KMS-11 (cell line): ENCODE measurements around the gene FAM81B.

Source experiments
- H2AFZ ChIP-seq: fragments of 200-600 bp; sonication (generic); 2 replicates; pipeline ENCODE4 v1.6.1; 2016; ENCODE audit warnings: antibody characterized with exemption, mixed run types, low read depth
- H3K27ac ChIP-seq: fragments of 200-600 bp; sonication (generic); 2 replicates; pipeline ENCODE4 v1.6.1; 2016; ENCODE audit warnings: mild to moderate bottlenecking, mixed run types
- H3K27me3 ChIP-seq: fragments of 200-600 bp; sonication (generic); 2 replicates; pipeline ENCODE4 v1.6.1; 2017; ENCODE audit warnings: mild to moderate bottlenecking, low read depth, mixed run types, moderate library complexity; ENCODE audit not compliant: insufficient read depth
- H3K36me3 ChIP-seq: fragments of 200-600 bp; sonication (generic); 2 replicates; pipeline ENCODE4 v1.6.1; 2017; ENCODE audit warnings: mild to moderate bottlenecking, mixed run types; ENCODE audit not compliant: insufficient read depth
- H3K4me1 ChIP-seq: fragments of 200-600 bp; sonication (generic); 2 replicates; pipeline ENCODE4 v1.6.1; 2016; ENCODE audit warnings: mild to moderate bottlenecking, low read depth, mixed run types; ENCODE audit not compliant: poor library complexity, severe bottlenecking
- H3K4me2 ChIP-seq: fragments of 200-600 bp; sonication (generic); 2 replicates; pipeline ENCODE4 v1.7.0; 2016; ENCODE audit warnings: mild to moderate bottlenecking, mixed run types
- H3K4me3 ChIP-seq: fragments of 200-600 bp; sonication (generic); IDR thresholded peaks from 2 replicates; pipeline ENCODE4 v1.6.1; 2017; ENCODE audit warnings: low read depth, low read length, mixed read lengths; ENCODE audit not compliant: insufficient read depth
- H3K79me2 ChIP-seq: fragments of 200-600 bp; sonication (generic); 2 replicates; pipeline ENCODE4 v1.6.1; 2016; ENCODE audit warnings: low read depth, mixed run types; ENCODE audit not compliant: insufficient read depth
- H3K9ac ChIP-seq: fragments of 200-600 bp; sonication (generic); 2 replicates; pipeline ENCODE4 v1.6.1; 2016; ENCODE audit warnings: mild to moderate bottlenecking, mixed run types
- H4K20me1 ChIP-seq: fragments of 200-600 bp; sonication (generic); 2 replicates; pipeline ENCODE4 v1.6.1; 2016; ENCODE audit warnings: mild to moderate bottlenecking, mixed run types; ENCODE audit not compliant: insufficient read depth
- CTCF ChIP-seq: fragments of 200-600 bp; sonication (generic); conservative IDR thresholded peaks from 2 replicates; pipeline ENCODE4 v1.6.1; 2017; ENCODE audit warnings: low read depth, mild to moderate bottlenecking, antibody characterized with exemption, low read length, moderate library complexity, mixed read lengths

Gene FAM81B

GRCh38 chr5:95426227-95426626 lies 35.1 kb downstream of the FAM81B start:
- no peak overlapping the region for H3K4me2 ChIP-seq
- H3K4me1 ChIP-seq = no peaks in the 10 kb centered on the region
- H2AFZ ChIP-seq = no peak overlapping the region
- no peaks in the 10 kb centered on the region for H3K36me3 ChIP-seq
- TF ChIP-seq CTCF = no peak
- H3K4me3 ChIP-seq = no peak overlapping the region
- no peak overlapping the region for H3K27ac ChIP-seq
- H3K79me2 ChIP-seq = no peaks in the 10 kb centered on the region
- no peak overlapping the region for H3K9ac ChIP-seq
- no peaks in the 10 kb centered on the region for H4K20me1 ChIP-seq
- H3K27me3 ChIP-seq = no peaks in the 10 kb centered on the region

- H2AFZ ChIP-seq = no peak overlapping the region
- TF ChIP-seq CTCF = no peak
- no peak overlapping the region for H3K9ac ChIP-seq
- H3K4me2 ChIP-seq = no peak overlapping the region
- no peaks in the 10 kb centered on the region for H3K4me1 ChIP-seq
- no peaks in the 10 kb centered on the region for H4K20me1 ChIP-seq
- no peaks in the 10 kb centered on the region for H3K79me2 ChIP-seq
- no peak overlapping the region for H3K27ac ChIP-seq
- H3K27me3 ChIP-seq = no peaks in the 10 kb centered on the region
- no peak overlapping the region for H3K4me3 ChIP-seq
- H3K36me3 ChIP-seq = no peaks in the 10 kb centered on the region
These were observed 41.6 kb downstream of the FAM81B start for GRCh38 chr5:95432779-95433178.

- no peak overlapping the region for H2AFZ ChIP-seq
- H3K36me3 ChIP-seq = no peaks in the 10 kb centered on the region
- H3K79me2 ChIP-seq = no peaks in the 10 kb centered on the region
- H3K4me1 ChIP-seq = no peaks in the 10 kb centered on the region
- H3K9ac ChIP-seq = no peak overlapping the region
- H3K27ac ChIP-seq = no peak overlapping the region
- no peak overlapping the region for H3K4me3 ChIP-seq
- TF ChIP-seq CTCF = no peak
- no peaks in the 10 kb centered on the region for H4K20me1 ChIP-seq
- no peak overlapping the region for H3K4me2 ChIP-seq
- no peaks in the 10 kb centered on the region for H3K27me3 ChIP-seq
These were observed 48.8 kb downstream of the FAM81B start for GRCh38 chr5:95439801-95440493.

- TF ChIP-seq CTCF = no peak
- Histone ChIP-seq H3K4me1 (no peaks in the 10 kb centered on the region), H2AFZ (no peak overlapping the region), H4K20me1 (no peaks in the 10 kb centered on the region), H3K9ac (no peak overlapping the region), H3K4me2 (no peak overlapping the region), H3K4me3 (no peak overlapping the region), H3K27me3 (no peaks in the 10 kb centered on the region), H3K79me2 (no peaks in the 10 kb centered on the region), H3K36me3 (no peaks in the 10 kb centered on the region), H3K27ac (no peak overlapping the region)
These were observed 49.7 kb downstream of the FAM81B start for GRCh38 chr5:95440825-95441224.
